Measurements from ENCODE around the gene SLC38A10.

Gene SLC38A10

GRCh38 chr17:81329927-81330883 is 35.1 kb upstream of the SLC38A10 start:
- 0 out of 2 replicates have a peak, but pooled peaks have one; percentile 3 for TF ChIP-seq CTCF (conservative IDR thresholded peaks at IDR 0.05; ENCODE audit: low read length)
- no peak overlapping the region for H3K4me3 ChIP-seq (ENCODE audit: low read length)
- no peak for DNase-seq (ENCODE audit: low read depth)

GRCh38 chr17:81328978-81329926 is 34.1 kb upstream of the SLC38A10 start:
- TF ChIP-seq CTCF (conservative IDR thresholded peaks at IDR 0.05; ENCODE audit: low read length), result no peak
- DNase-seq (ENCODE audit: low read depth), result peak; percentile 82
- H3K4me3 ChIP-seq (ENCODE audit: low read length), result no peak overlapping the region

- no peak overlapping the region for H3K4me3 ChIP-seq (ENCODE audit: low read length)
- TF ChIP-seq CTCF (conservative IDR thresholded peaks at IDR 0.05; ENCODE audit: low read length), result no peak
- DNase-seq (ENCODE audit: low read depth), result no peak
Measured at GRCh38 chr17:81328489-81328888, 33.4 kb upstream of the SLC38A10 start.

GRCh38 chr17:81325714-81326358 is 30.7 kb upstream of the SLC38A10 start:
- DNase-seq (ENCODE audit: low read depth), result no peak
- H3K4me3 ChIP-seq (ENCODE audit: low read length), result no peak overlapping the region

GRCh38 chr17:81324851-81325713 is 30.0 kb upstream of the SLC38A10 start:
- no peak for TF ChIP-seq CTCF (conservative IDR thresholded peaks at IDR 0.05; ENCODE audit: low read length)
- DNase-seq (ENCODE audit: low read depth), result no peak
- H3K4me3 ChIP-seq (ENCODE audit: low read length), result no peak overlapping the region

More at GRCh38 chr17:81325714-81326358, 30.7 kb upstream of the SLC38A10 start:
- no peak for TF ChIP-seq CTCF (conservative IDR thresholded peaks at IDR 0.05; ENCODE audit: low read length)

Measured in AG10803 (cell line).